NCI-H446 (cell line): ENCODE data around the gene YPEL2.

Experiments used
- DNase-seq, 2 experiments: peaks; one replicate each; lab custom pipeline; 2025; lab: John Stamatoyannopoulos, UW

The YPEL2 gene

DNA sequence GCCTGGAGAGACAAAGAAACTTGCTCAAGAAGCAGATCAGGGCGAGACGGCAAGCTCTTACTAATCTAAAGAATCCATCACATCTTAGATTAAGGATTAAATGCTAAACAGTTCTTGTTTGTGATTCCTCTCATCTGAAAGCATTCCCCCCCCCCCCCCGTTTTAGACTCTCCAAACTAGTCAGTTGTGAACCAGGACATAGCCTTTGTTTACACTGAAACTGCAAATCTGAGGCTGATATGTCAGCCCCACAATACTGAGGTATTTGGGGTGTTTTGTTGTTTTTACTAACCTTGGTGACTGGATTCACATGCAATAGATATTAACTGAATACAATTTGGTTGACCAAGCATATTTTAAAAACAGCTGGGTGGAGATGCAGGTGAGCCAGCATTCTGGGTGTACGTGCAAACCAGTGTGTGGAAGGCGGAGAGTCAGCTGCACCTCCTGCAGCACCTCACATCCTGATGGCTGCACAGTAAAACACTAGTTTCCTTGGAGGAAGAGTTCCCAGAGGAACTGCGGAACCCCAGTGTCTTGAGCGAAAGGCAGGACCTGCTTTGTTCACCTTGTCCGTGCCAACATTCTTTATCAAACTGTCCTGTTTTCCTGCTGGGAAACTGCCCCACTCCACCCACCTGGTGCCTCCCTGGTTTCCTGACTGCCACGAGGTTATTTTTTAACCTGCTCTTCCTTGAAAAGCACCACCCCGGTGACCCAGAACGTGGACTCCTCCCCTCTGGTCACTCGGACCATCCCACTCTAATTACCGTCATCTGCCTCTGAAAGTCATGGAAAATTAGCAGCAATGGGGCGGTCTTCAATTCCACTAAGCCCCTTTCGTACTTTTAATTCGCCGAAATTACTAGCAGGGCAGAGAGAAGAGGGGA is 1.2 kb upstream of the YPEL2 start:
- no peak for DNase-seq

DNA sequence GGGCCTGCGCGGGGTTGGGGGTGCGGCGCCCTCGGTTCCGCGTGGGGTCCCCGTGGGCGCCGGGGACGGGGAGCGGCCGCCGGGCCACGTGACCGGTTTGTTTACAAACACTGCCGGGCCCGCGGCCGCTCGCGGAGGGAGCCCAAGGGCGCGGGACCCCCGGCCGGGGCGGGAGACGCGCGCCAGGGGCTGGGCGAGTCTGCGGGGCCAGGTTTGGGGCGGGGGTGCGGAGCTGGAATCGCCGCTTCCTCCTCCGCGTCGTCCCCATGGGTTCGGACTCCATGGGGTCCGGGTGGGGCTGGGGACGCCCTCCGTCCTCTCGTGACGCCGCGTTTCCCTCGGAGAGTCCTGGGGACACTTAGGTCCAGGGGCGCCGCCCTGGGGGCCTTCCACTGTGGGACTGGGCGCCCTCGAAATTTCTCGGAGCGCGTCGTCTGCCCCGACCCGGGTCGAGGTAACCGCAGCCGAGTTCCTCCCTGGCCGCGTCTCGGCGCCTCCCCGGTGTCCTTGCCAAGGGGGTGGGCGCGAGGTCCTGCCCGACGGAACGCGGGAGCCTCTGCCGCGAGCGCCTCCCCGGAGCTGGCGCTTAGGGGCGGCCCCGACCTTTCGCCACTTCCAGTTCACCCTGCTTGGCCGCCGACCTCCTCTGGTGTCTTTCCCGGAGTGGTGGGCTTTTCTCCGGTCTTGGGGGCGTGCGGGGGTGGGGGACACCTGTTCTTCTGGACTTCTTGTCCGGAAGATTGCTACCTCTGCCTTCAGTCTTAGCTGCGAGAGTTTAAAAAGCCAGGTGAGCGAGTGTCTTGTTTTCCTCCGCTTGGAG is 684 bp downstream of the YPEL2 start:
- no peak for DNase-seq

DNA sequence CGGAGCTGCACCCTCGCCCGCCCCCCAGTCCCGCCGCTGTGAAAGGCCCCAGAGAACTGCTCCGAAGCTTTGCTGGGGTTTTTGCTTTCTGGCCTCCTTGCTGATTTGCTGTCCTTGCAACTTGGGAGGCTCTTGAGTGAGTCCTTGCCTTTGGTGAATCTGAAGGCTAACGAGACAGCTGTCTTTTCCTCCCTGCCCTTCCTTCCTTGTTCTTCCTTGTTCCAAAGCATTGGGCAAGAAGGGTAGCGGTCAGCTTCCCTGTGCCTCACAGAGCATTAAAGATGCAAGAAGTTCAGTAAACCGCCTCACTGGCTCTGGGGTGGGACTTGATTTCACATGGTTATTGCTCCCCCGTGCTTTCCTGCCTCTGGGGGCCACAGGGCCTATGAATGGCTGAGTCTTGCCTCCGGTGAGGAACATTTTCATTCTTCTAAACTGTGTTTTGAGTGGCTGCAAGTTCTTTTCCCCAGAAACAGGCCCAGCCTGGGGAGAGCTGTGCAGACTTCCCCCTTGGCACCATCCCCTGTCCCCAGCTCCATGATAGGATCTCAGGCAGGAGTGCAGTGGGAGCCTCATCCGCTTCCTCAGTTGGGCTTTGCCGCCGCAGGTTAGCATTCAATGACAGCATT is 1.4 kb downstream of the YPEL2 start:
- DNase-seq: no peak

DNA sequence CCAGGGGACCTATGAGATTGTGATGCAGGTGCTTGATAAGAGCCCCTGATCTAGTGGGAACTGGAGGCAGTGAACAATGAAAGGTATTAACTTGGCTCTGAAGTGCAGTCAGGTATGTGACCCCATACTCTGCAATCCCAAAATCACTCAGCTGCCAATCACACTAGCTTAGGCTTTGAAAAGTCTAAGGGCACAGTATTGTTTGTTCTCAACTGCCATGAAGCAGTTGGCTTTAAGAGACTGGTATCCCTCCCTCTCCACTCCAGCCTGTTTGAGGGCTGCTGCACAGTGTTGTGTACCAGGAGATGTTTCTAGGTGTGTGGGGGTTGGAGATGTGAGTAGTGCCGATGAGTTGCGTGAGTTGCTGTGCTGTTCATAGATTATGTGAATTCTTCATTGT is 2.4 kb downstream of the YPEL2 start:
- DNase-seq: no peak

DNA sequence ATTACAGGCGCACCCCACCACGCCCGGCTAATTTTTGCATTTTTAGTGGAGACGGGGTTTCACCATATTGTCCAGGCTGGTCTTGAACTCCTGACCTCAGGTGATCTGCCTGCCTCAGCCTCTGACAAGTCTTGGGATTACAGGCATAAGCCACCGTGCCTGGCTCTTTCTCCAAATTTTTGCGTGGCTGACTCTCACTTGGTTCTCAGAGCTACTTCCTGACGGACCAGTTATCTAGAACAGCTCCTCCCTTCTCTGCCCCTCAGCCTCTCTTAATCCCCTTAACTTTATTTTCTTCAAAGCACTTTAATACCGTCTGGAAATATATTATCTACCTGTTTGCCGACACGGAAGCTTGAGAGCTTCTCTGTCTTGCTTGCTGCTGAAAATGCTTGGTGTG is 4.2 kb downstream of the YPEL2 start:
- no peak for DNase-seq

DNA sequence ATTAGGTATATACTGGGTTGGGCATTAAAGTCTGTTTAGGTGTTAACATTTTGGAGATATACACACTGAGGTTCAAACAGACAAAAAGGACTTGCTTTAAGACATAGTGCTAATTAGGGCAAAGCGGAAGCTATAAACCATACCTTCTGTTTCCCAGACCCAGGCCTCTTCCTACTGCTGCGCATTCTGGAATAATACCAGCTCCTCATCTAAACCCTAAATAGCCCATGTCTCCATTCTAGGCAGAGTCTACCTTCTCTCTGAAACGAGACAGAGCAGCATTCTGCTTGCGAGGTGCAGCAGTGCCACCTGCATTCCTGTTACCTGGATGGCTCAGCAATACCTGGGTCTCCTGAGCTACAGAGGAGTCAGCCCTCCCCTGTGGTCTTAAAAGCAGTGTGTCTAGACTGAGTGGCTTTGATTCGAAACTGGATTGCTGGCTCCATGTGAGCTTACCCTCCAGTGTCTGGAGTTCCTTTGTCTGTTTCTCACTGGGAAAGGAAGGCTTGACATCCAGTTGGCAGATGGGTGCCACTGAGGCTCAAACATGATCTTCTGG is 6.4 kb downstream of the YPEL2 start:
- DNase-seq: no peak

DNA sequence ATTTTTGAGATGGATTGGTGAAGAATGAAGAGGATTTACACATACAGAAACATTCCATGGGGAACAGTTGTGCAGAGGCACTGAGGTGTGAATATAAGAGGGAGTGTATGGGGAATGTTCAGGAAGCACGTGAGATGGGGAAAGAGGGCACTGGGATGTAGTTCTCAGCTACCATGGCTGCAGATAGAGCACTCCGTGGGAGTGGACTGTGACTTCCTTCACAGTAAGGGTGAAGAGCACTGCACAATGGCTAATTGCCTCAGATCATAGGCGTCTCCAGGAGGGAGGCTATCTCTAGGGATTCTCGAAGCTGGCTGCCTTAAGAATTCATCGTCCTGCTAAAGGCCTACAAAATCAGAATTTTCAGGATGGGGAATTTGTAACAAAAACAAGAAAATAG is 7.0 kb downstream of the YPEL2 start:
- DNase-seq: no peak

DNA sequence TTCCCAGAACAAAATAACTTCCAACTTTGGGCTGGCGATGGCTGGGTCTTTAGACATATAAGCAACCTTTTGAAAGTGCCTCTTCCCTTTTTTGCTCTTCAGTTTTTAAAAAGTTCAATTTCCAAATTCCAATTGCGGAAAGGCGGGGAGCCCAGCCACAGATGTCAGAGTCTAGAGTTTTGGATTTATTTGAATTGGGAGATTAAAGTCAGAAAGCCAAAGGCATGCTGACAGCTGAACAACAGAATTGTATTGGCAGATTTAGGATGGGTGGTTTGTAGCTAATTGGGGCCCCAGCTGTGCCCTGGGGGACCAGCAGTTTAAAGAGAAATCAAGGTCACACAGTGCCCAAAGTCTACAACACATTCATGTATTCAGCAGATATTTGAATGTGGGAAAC is 10.5 kb downstream of the YPEL2 start:
- no peak for DNase-seq

DNA sequence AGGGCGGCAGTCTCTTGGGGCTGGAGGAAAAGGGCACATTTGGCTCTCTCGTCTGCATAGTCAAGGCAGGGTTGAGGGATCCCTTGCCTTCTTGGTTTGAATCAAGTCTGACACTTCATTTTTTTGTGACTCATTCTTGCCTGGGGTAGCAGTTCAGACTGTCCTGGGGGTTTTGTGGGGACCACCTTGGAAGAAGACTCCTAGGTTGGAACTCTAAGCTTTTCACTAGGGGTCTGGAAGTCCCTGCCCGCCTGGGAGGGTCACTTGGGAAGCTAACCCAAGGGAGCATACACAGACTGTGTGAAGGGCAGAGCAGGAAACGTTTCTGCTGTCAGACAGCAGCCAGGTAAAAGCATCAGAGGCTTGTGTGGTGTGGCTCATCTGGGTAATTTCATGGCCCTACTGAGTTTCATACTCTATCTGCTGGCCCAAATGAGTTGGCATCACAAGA is 11.3 kb downstream of the YPEL2 start:
- no peak for DNase-seq

DNA sequence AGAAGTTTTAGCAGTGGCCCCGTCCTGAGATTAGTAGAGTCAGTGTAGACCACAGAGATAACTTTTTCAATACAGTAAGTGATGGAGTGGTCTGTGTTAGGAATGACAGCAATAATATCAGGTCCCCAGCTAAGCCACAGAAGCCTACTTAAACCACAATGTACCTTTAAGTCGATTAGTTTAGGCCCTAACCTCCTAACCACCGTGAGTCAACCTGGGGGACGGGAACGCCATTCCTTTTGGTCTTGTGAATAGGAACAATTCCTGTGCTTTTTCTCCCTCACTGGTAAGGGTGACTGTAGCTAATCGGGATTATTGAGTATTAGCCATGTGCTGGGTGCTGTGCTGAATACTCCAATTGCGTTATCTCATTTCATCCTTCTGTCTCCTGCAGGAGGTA is 14.0 kb downstream of the YPEL2 start:
- no peak for DNase-seq

DNA sequence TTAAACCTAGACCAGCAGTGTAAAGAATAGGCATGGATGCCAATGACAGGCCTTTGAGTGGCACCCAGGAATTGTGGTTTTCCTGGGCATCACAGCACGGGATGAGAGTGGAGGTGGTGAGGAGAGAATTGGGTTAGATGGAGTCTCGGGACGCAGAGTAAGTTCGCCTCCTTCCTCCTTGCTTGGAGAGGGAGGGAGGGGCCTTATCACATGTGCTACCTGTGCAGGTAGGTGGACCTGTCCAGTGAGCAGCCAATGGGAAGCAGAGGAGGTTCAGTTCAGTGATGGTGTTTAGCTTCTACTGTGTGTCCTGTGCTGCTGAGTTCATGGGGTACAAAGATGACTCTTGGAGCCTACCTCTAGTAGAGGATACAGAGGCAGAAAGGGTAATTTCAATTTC is 14.9 kb downstream of the YPEL2 start:
- no peak for DNase-seq

DNA sequence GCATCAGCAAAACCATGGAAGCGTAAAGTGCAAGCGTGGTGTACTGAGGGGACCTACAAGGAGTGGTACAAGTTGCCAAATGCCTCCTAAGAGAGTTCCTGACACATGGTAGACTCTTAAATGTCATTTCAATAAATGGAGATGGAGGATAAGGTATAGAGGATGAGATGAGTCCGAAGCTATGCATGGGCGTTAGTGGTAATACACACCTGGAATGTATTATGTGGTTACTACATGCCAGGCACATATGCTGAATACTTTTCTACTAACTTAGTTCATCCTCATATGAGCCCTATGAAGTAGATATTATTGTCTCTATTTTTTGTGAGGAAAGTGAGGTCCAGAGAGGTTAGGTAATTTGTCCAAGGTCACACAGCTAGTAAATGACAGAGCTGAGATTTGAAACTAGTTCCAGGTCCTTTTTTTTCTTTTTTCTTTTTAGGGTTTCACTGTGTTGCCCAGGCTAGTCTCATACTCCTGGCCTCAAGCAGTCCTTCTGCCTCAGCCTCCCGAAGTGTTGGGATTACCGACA is 15.5 kb downstream of the YPEL2 start:
- DNase-seq: no peak

DNA sequence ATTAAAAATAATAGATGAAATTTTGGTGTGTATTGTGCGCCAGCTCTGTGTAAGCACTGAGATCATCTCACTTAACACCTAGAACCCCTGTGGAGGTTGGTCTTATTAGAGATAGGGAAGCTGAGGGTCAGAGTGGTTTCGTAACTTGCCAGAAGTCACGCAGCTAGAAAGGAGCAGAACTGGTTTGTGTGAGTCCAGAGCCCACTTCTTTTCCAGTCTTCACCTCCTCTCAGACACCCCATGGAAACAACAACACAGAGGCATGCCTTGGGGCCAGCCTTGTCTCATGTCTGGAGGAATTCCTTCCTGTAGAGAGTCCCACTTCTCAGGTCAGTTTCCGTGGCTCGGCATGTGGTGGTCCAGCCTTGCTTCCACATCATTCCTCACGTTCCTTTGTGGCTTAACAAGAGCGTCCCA is 16.5 kb downstream of the YPEL2 start:
- DNase-seq: no peak

DNA sequence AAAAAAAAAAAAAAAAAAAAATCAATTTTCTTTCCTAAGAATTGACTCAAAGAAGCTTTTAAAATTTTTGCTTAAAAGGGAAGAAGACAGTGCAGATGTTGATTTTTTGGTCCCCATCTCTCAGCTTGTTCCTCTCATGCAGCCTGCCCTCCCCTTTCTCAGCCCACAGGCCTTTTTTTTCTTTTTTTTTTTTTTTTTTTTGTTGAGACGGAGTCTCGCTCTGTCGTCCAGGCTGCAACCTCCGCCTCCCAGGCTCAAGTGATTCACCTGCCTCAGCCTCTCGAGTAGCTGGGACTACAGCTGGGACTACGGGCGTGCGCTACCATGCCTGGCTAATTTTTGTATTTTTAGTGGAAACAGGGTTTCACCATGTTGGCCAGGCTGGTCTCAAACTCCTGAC is 17.7 kb downstream of the YPEL2 start:
- DNase-seq: no peak

DNA sequence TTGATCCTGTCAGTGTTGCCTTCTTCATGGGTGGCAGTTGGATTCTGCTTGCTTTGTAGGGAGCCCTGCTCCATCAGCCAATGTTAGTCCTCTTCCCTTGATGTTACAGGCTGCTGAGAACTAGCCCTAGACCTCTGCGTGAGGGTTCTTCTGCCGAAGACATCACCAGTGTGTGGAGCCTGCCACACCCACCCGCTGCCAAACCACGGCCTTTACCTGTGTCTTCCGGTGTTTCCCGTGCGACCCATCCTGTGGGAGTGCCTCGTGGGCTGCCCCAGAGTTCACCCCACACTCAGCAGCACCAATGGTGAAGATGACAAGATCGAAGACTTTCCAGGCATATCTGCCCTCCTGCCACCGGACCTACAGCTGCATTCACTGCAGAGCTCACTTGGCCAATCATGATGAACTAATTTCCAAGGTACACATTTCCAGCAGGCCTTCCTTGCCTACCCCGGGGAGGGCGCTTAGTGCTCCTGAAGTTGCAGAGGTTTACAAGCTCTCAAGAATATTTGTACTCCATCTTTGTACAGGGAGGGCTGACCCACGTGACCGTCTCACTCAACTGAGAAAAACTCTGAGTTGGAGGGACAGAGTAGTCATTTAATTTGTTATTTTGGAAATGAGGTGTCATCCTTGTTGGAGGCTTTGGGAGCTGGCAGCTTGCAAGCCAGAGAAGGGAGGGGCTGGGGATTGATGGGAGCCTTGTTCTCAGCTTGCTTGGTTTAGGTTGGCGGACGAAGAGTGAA is 21.8 kb downstream of the YPEL2 start:
- no peak for DNase-seq

DNA sequence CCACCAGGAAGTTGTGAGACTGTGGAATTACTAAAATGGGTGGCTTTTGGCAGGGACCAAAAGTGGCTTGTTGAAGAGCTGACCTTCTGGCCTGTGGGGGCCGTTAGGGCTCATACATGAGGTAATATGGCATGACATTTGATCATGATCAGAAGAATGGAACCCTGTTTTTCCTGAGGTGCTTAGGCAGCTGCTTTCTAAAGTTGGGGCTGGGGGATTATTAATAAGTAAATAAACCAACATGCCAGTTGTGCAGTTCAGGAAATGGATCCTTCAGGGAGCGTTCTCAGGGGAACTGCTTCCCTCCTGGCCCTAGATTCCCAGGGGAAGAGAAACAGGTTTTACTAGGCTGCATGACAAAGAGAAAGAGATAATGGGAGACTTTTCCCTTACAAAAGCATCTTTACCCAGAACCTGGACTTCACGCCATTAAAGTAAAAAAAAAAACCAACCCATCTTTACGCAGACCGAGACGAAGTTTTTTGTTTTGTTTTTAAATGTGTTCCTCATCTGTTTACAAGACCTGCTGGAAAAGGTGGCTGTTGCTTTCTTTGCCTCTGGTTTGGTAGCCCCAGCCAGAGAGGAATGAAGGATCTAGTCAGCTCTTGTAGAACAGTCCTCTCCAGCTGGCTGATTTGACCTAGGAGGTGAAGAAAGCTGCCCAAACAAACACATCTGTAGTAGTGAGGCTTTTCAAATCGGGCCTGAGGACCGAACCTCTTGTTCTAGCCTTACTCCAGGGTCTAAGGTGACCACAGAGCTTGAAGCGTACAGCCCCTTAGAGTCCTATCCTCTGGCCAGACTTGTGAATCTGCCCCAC is 22.7 kb downstream of the YPEL2 start:
- no peak for DNase-seq

DNA sequence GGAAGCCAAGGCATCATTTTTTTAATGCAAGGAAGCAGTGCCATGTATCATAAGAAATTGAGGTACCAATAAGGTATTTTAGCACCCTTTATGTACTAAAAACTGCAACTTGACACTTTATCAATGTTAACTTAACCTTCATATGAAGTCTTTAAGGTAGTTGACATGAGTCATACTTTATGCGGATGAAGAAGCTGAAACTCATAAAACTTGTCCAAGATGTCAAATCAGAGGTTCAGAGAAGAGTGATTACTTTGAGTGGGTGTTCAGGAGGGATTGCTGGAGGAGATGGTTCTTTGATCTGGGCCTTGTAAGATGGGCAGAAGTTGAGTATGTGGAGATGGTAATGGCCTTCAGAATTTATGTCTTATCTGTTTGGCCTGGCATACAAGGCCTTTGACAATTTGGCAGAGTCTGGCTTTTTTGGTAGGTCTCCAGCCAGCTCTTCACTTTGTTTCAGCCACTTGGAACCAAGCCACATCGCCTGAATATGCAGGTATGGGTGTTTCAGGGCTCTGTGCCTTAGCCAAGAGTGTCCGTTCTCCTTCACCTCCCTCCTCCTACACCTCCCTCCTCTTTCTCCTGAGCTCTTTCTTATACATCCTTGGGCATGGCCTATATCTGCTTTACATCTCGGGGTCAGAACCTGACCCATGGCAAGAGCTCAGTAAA is 23.7 kb downstream of the YPEL2 start:
- DNase-seq: peak in 1 of 2 experiments; percentile 16

DNA sequence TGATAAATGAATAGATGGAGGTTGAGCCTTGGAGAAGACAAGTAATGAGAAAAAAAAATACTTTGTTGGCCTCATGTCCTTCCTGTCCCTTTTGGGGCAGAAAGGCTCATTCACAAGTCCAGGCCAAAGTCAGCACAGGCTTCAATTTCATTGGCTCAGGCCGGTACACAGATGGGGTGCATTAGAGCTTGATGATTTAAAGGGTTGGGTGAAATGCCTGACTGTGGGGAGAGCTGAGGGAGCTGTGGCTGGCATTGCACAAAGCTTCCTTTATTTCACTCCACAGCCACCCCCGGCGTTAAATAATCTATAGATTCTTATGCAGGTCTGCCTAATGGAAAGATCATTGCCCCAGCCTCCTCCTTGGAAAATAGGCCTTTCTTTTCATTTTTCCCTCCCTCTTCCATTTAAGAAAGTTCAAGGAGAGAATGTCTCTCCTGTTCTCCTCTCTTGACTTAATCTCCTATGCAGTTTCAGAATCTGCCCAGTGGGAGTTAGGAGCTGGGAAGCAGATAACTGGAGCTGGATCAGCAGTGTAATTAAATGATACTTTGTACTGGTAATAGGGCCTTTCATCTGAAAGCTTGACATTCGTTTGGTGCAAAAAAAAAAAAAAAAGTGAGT is 24.4 kb downstream of the YPEL2 start:
- no peak for DNase-seq

DNA sequence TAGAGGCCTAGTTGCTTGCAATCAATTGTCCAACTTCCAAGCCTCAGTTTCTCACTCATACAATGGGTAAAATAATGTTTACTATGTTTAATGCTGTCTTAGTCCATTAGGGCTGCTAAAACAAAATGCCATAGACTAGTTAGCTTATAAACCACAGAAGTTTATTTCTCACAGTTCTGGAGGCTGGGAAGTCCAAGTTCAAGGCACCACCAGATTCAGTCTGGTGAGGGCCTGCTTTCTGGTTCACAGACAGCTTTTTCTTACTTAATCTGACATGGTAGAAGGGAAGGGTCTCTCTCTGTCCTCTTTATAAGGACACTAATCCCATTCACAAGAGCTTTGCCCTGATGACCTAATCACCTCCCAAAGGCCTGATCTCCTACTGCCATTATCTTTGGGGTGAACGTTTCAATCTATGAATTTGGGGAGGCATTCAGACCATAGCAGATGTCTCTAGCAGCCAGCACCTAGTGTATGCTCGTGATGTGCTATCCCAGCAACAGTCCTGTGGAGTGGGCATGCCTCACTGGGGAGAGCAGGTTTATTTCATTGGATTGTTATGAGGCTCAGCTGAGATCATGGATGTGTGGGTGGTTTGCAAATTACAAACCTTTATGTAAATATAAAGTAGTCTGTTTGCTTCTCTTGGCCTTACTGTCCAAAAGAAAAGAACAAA is 25.2 kb downstream of the YPEL2 start:
- DNase-seq: no peak
